Measurements from ENCODE around the gene VDAC2.
"Not testable (repeated sequence)": the region's sequence is repeated elsewhere in the genome, so short reads cannot be mapped to it uniquely, and the experiment has no call there.

VDAC2 gene

DNA sequence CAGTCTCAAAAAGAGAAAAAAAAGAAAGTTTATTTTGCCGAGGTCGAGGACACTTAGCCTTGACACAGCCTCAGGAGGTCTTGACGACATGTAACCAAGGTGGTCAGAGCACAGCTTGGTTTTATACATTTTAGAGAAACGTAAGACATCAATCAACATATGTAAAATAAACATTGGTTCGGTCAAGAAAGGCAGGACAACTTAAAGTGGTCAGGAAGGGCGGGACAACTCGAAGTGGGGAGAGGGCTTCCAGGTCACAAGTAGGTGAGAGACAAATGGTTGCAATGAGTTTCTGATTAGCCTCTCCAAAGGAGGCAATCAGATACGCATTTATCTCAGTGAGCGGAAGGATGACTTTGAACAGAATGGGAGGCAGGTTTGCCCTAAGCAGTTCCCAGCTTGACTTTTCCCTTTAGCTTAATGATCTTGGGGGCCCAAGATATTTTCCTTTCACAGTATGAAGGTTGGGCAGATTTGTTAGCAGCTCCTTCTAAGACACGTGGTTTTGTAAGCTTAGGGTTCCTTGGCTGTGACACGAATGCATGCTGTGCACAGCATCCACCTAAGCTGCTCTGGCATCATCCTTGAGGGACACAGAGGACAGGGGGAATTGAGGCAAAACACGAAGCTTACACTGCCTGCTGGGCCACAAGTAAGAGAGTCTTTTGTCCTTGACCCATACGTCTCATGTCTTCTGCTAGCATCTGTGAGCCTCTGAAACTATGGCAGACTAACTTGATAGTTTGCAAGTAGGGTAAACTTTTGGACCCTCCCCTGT, 3.3 kb upstream of the VDAC2 start:
- Histone ChIP-seq H3K4me1 (ENCODE audit: insufficient read depth, low read length) (peaks cover 17% of the 10 kb centered on the region), H3K9me3 (ENCODE audit: control insufficient read depth, insufficient read depth, low read length) (no peaks in the 10 kb centered on the region), H3K36me3 (ENCODE audit: insufficient read depth, low read length) (peaks cover 5% of the 10 kb centered on the region), H3K9ac (ENCODE audit: low read depth, low read length) (no peak overlapping the region)

DNA sequence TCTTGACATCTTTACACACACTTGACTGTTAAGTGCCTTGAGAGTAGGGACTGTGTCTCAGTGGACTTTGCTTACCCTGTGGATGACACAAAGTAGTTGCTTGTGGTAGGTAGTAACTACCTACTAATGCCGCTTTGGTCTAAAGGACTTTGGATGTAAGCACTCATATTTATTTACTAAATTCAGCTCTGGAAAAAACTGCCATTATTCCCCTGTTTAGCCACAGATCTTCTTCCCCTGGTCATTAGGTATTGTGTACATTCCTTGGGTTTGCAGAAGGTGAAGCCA, 2.8 kb upstream of the VDAC2 start:
- Histone ChIP-seq H3K9ac (ENCODE audit: low read depth, low read length) (no peak overlapping the region), H3K4me1 (ENCODE audit: insufficient read depth, low read length) (peaks cover 17% of the 10 kb centered on the region), H3K9me3 (ENCODE audit: control insufficient read depth, insufficient read depth, low read length) (no peaks in the 10 kb centered on the region), H3K36me3 (ENCODE audit: insufficient read depth, low read length) (peaks cover 8% of the 10 kb centered on the region)

- Histone ChIP-seq H3K9me3 (ENCODE audit: control insufficient read depth, insufficient read depth, low read length) (no peaks in the 10 kb centered on the region), H3K4me1 (ENCODE audit: insufficient read depth, low read length) (peaks cover 17% of the 10 kb centered on the region), H3K36me3 (ENCODE audit: insufficient read depth, low read length) (peaks cover 8% of the 10 kb centered on the region), H3K9ac (ENCODE audit: low read depth, low read length) (no peak overlapping the region)
Observed at GRCh38 chr10:75208181-75208580, 2.4 kb upstream of the VDAC2 start.

- Histone ChIP-seq H3K9me3 (ENCODE audit: control insufficient read depth, insufficient read depth, low read length) (no peaks in the 10 kb centered on the region), H3K36me3 (ENCODE audit: insufficient read depth, low read length) (peaks cover 8% of the 10 kb centered on the region), H3K9ac (ENCODE audit: low read depth, low read length) (peak overlapping the region; percentile 97), H3K4me1 (ENCODE audit: insufficient read depth, low read length) (peaks cover 17% of the 10 kb centered on the region)
Observed at GRCh38 chr10:75209086-75209920, 1.3 kb upstream of the VDAC2 start.

- H3K9me3 ChIP-seq (ENCODE audit: control insufficient read depth, insufficient read depth, low read length) = no peaks in the 10 kb centered on the region
- peaks cover 17% of the 10 kb centered on the region for H3K4me1 ChIP-seq (ENCODE audit: insufficient read depth, low read length)
- H3K36me3 ChIP-seq (ENCODE audit: insufficient read depth, low read length) = peaks cover 8% of the 10 kb centered on the region
- H3K9ac ChIP-seq (ENCODE audit: low read depth, low read length) = peak overlapping the region; percentile 97
Observed at GRCh38 chr10:75209921-75210281, 695 bp upstream of the VDAC2 start.

DNA sequence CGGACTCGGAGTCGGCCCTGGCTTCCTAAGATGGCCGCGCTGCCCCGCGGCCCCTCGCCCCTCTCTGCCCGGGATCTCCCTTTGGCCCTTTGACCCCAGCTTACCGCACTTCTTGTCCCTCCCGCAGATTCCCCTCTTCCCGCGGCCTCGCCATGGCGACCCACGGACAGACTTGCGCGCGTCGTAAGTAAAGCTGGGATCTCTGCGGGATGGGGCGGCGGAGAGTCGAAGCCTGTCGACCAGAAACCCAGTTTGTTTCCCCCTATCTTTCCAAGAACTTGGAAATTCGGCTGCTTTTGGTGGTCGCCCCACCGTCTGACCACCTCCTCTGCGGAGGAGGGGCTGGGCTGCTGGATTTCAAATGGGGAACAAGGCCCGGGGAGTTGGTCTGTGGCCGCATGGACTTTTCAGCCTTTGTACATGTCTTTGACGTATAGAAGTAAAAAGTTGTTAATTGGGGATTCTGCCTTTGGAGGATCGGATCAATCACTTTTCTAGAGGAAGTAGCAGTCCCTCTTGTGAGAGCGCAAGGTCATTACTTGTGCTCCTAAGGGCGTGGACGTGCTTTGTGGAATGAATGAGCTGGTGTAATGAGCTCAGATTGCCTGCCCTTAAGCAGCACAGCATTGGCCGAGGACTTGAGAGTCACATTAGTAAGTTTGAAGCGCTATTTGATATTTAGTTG, 553 bp downstream of the VDAC2 start:
- Histone ChIP-seq H3K9ac (ENCODE audit: low read depth, low read length) (peak overlapping the region; percentile 97), H3K4me1 (ENCODE audit: insufficient read depth, low read length) (peaks cover 17% of the 10 kb centered on the region), H3K9me3 (ENCODE audit: control insufficient read depth, insufficient read depth, low read length) (no peaks in the 10 kb centered on the region), H3K36me3 (ENCODE audit: insufficient read depth, low read length) (peaks cover 12% of the 10 kb centered on the region)

GRCh38 chr10:75212343-75212742, 1.7 kb downstream of the VDAC2 start:
- Histone ChIP-seq H3K36me3 (ENCODE audit: insufficient read depth, low read length) (peaks cover 23% of the 10 kb centered on the region), H3K4me1 (ENCODE audit: insufficient read depth, low read length) (peaks cover 11% of the 10 kb centered on the region), H3K9me3 (ENCODE audit: control insufficient read depth, insufficient read depth, low read length) (no peaks in the 10 kb centered on the region), H3K9ac (ENCODE audit: low read depth, low read length) (no peak overlapping the region)

DNA sequence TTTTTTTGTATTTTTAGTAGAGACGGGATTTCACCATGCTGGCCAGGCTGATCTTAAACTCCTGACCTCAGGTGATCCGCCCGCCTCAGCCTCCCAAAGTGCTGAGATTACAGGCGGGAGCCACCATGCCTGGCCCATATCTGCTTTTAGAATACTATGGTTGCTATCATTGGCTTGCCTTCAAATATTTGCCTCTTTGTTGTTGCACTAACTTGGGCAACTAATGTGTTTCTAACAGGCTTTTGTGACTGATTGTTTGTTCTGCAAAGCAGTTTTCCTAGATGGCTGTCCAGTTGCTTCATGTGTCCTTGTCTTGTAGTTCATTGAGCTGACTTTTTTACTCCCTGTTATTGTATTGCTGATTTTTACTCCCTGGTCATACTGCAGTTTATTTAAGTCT, 9.7 kb downstream of the VDAC2 start:
- H3K9ac ChIP-seq (ENCODE audit: low read depth, low read length) = no peak overlapping the region
- peaks cover 34% of the 10 kb centered on the region for H3K4me1 ChIP-seq (ENCODE audit: insufficient read depth, low read length)
- peaks cover 51% of the 10 kb centered on the region for H3K36me3 ChIP-seq (ENCODE audit: insufficient read depth, low read length)
- no peaks in the 10 kb centered on the region; the same call in 1 of the 2 replicates for H3K9me3 ChIP-seq (ENCODE audit: control insufficient read depth, insufficient read depth, low read length)

DNA sequence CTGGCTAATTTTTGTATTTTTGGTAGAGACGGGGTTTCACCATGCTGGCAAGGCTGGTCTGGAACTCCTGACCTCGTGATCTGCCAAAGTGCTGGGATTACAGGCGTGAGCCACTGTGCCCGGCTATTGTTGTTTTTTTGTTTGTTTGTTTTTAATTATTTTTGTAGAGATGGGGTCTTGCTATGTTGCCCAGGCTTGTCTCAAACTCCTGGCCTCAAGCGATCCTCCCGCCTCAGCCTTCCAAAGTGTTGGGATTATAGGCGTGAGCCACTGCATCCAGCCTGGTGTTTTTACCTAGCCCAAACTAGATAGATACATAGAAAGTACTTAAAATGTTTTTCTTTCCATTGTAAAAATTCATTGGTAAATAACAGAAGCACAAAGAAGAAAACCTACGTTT, 10.9 kb downstream of the VDAC2 start:
- H3K9ac ChIP-seq (ENCODE audit: low read depth, low read length); H3K9me3 ChIP-seq (ENCODE audit: control insufficient read depth, insufficient read depth, low read length): not testable (repeated sequence)
- peaks cover 45% of the 10 kb centered on the region for H3K4me1 ChIP-seq (ENCODE audit: insufficient read depth, low read length)
- peaks cover 44% of the 10 kb centered on the region for H3K36me3 ChIP-seq (ENCODE audit: insufficient read depth, low read length)

DNA sequence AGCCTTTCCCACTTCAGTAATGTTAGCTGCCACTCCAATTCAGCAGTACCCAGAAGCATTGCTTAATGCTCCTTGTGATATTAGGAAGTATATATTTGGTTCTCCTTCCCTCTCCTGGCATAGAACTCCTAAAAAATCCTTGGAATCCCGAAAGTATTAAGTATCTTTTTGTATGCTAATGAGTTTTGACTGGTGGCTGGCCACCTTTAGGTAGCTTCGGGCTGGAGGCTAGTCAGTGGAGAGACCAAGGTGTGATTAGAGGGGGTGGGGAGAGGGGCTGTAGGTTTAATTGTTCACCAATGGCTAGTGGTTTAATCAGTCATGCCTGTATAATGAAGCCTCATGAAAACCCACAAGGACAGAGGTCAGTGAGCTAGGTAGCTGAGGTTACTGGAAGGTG, 12.9 kb downstream of the VDAC2 start:
- Histone ChIP-seq H3K9me3 (ENCODE audit: control insufficient read depth, insufficient read depth, low read length) (no peaks in the 10 kb centered on the region; the same call in 1 of the 2 replicates), H3K9ac (ENCODE audit: low read depth, low read length) (peak overlapping the region; percentile 18; the same call in 1 of the 2 replicates), H3K36me3 (ENCODE audit: insufficient read depth, low read length) (peaks cover 27% of the 10 kb centered on the region), H3K4me1 (ENCODE audit: insufficient read depth, low read length) (peaks cover 57% of the 10 kb centered on the region)

- Histone ChIP-seq H3K9me3 (ENCODE audit: control insufficient read depth, insufficient read depth, low read length) (no peaks in the 10 kb centered on the region; the same call in 1 of the 2 replicates), H3K9ac (ENCODE audit: low read depth, low read length) (no peak overlapping the region), H3K4me1 (ENCODE audit: insufficient read depth, low read length) (peaks cover 57% of the 10 kb centered on the region), H3K36me3 (ENCODE audit: insufficient read depth, low read length) (peaks cover 28% of the 10 kb centered on the region)
Observed at GRCh38 chr10:75226095-75226494, 15.5 kb downstream of the VDAC2 start.

GRCh38 chr10:75226656-75227055, 16.1 kb downstream of the VDAC2 start:
- H3K9ac ChIP-seq (ENCODE audit: low read depth, low read length) = no peak overlapping the region
- peaks cover 34% of the 10 kb centered on the region for H3K36me3 ChIP-seq (ENCODE audit: insufficient read depth, low read length)
- no peaks in the 10 kb centered on the region; the same call in 1 of the 2 replicates for H3K9me3 ChIP-seq (ENCODE audit: control insufficient read depth, insufficient read depth, low read length)
- H3K4me1 ChIP-seq (ENCODE audit: insufficient read depth, low read length) = peaks cover 57% of the 10 kb centered on the region

DNA sequence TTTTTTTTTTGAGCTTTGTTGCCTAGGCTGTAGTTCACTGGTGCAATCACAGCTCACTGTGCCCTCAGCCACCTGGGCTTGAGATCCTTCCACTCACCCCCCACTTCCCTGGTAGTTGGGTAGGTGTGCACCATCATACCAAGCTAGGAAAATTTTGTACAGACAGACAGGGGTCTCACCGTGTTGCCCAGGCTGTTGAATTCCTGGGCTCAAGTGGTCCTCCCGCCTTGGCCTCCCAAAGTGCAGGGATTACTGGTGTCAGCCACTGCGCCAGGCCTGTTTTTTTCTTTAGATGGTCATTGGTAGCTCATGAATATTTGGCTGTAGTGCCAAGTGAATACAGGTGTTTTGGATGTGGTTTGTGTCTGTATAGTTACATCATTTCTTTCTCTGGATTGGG, 17.7 kb downstream of the VDAC2 start:
- Histone ChIP-seq H3K9me3 (ENCODE audit: control insufficient read depth, insufficient read depth, low read length) (no peaks in the 10 kb centered on the region), H3K9ac (ENCODE audit: low read depth, low read length) (no peak overlapping the region), H3K4me1 (ENCODE audit: insufficient read depth, low read length) (peaks cover 47% of the 10 kb centered on the region), H3K36me3 (ENCODE audit: insufficient read depth, low read length) (peaks cover 32% of the 10 kb centered on the region)

DNA sequence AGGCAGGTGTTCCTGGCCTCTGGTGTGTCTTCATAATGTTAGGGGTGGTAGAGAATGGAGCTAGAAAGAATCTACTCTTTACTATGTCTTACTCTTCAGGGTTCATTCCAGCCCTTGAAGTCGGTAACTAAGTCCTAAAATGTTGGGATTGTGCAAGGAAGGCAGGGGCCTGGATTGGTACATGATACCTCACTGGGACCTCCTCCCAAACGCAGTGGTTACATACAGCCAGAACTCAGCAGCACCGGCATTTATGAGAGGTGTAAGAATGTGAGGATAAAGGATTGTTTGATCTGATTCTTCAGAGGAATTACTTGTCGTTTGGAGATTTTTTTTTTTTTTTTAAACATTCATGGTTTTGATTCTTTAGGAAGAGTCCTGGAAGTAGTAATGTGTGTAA, 18.2 kb downstream of the VDAC2 start:
- Histone ChIP-seq H3K9me3 (ENCODE audit: control insufficient read depth, insufficient read depth, low read length) (no peaks in the 10 kb centered on the region), H3K36me3 (ENCODE audit: insufficient read depth, low read length) (peaks cover 28% of the 10 kb centered on the region), H3K4me1 (ENCODE audit: insufficient read depth, low read length) (peaks cover 45% of the 10 kb centered on the region), H3K9ac (ENCODE audit: low read depth, low read length) (no peak overlapping the region)

Measured in ES-I3 (cell line).